Smooth muscle cell (in vitro differentiated cells): Measurements from ENCODE around the gene HYOU1. TPM values are rescaled to one million over a fixed set of nuclear protein-coding genes. Genes with fewer than 3 reads are reported as not detected.

Experiments used
- DNase-seq: peaks from one replicate; lab custom pipeline; 2025; ENCODE audit not compliant: unreplicated experiment; lab: John Stamatoyannopoulos, UW
- H2AFZ ChIP-seq: fragments of 200-600 bp; sonication (generic); 2 replicates; pipeline ENCODE4 v1.6.0; 2016; ENCODE audit warnings: antibody characterized with exemption, low read depth, mild to moderate bottlenecking
- H3F3A ChIP-seq: fragments of 200-600 bp; sonication (generic); 2 replicates; pipeline ENCODE4 v1.6.0; 2017; ENCODE audit warnings: antibody characterized with exemption, low read depth
- H3K27ac ChIP-seq: fragments of 200-600 bp; sonication (generic); 2 replicates; pipeline ENCODE4 v1.5.1; 2016; ENCODE audit warnings: low read depth, mild to moderate bottlenecking
- H3K27me3 ChIP-seq: fragments of 200-600 bp; sonication (generic); 2 replicates; pipeline ENCODE4 v1.6.1; 2016; ENCODE audit warnings: low read depth, mild to moderate bottlenecking
- H3K36me3 ChIP-seq: fragments of 200-600 bp; sonication (generic); 2 replicates; pipeline ENCODE4 v1.5.1; 2016; ENCODE audit warnings: low read depth
- H3K4me1 ChIP-seq: fragments of 200-600 bp; sonication (generic); 2 replicates; pipeline ENCODE4 v1.5.1; 2016; ENCODE audit warnings: low read depth
- H3K4me2 ChIP-seq: fragments of 200-600 bp; sonication (generic); 2 replicates; pipeline ENCODE4 v1.6.0; 2016; ENCODE audit warnings: mild to moderate bottlenecking
- H3K4me3 ChIP-seq: fragments of 200-600 bp; sonication (generic); 2 replicates; pipeline ENCODE4 v1.5.1; 2016; ENCODE audit warnings: mild to moderate bottlenecking
- H3K79me2 ChIP-seq: fragments of 200-600 bp; sonication (generic); 2 replicates; pipeline ENCODE4 v1.6.0; 2016; ENCODE audit warnings: low read depth, mild to moderate bottlenecking
- H3K9ac ChIP-seq: fragments of 200-600 bp; sonication (generic); 2 replicates; pipeline ENCODE4 v1.6.0; 2016; ENCODE audit warnings: low read depth
- H3K9me3 ChIP-seq: fragments of 200-600 bp; sonication (generic); replicated peaks from 2 replicates; pipeline ENCODE4 v1.5.1; 2016; ENCODE audit warnings: low read depth
- H4K20me1 ChIP-seq: fragments of 200-600 bp; sonication (generic); 2 replicates; pipeline ENCODE4 v1.6.0; 2016; ENCODE audit warnings: low read depth
- CTCF ChIP-seq: fragments of 200-600 bp; sonication (generic); IDR thresholded peaks from 2 replicates; pipeline ENCODE4 v1.5.1; 2017; ENCODE audit warnings: borderline replicate concordance, mild to moderate bottlenecking, antibody characterized with exemption; ENCODE audit not compliant: insufficient read depth, poor library complexity, severe bottlenecking
- WGBS: methylation state at CpG from one replicate; pipeline ENCODE4 v1.1.7; 2016; ENCODE audit warnings: low lambda C conversion rate; 5-methylcytosine and 5-hydroxymethylcytosine counted together
- polyA plus RNA-seq: library from polyadenylated mRNA; unstranded; fragments of >200 nt; fragmentation: Nextera tagmentation; extraction: Ambion mirVana; gene quantifications from 2 replicates; pipeline ENCODE4 v1.2.1, GENCODE V29; 2016
- total RNA-seq: library from RNA; depleted of rRNA; stranded (reverse); fragments of >200 nt; gene quantifications from 2 replicates; pipeline ENCODE4 v1.2.3, GENCODE V29; 2014

HYOU1 gene
- total and polyA plus RNA-seq, 2 experiments from 2014 or later: 90.4 to 98.1 TPM

GRCh38 chr11:119056421-119056999 is 495 bp downstream of the HYOU1 start:
- no peaks in the 10 kb centered on the region for H3K27me3 ChIP-seq
- H3K36me3 ChIP-seq: no peaks in the 10 kb centered on the region
- peak overlapping the region; percentile 59 for H2AFZ ChIP-seq
- H3K9ac ChIP-seq: peak overlapping the region; percentile 95
- peak; percentile 5 for TF ChIP-seq CTCF
- H3K4me1 ChIP-seq: peaks cover 15% of the 10 kb centered on the region
- peaks cover 14% of the 10 kb centered on the region for H4K20me1 ChIP-seq
- peak overlapping the region; percentile 68 for H3K4me3 ChIP-seq
- no peaks in the 10 kb centered on the region for H3F3A ChIP-seq
- WGBS: under 1% methylated on average over 13 of the region's 48 CpGs
- DNase-seq: no peak
- H3K27ac ChIP-seq: peak overlapping the region; percentile 65
- H3K9me3 ChIP-seq: no peaks in the 10 kb centered on the region
- H3K79me2 ChIP-seq: peaks cover 25% of the 10 kb centered on the region
- H3K4me2 ChIP-seq: peak overlapping the region; percentile 97

GRCh38 chr11:119055901-119056300 is 1.1 kb downstream of the HYOU1 start:
- H3K4me3 ChIP-seq: peak overlapping the region; percentile 68
- H3K4me2 ChIP-seq: peak overlapping the region; percentile 97
- H3K9me3 ChIP-seq: no peaks in the 10 kb centered on the region
- 66% methylated on average over 6 of the region's 6 CpGs for WGBS
- peaks cover 2% of the 10 kb centered on the region for H3K36me3 ChIP-seq
- peaks cover 14% of the 10 kb centered on the region for H4K20me1 ChIP-seq
- no peak overlapping the region for H2AFZ ChIP-seq
- TF ChIP-seq CTCF: peak; percentile 9
- peak overlapping the region; percentile 95 for H3K9ac ChIP-seq
- H3K27me3 ChIP-seq: no peaks in the 10 kb centered on the region
- no peak for DNase-seq
- H3K79me2 ChIP-seq: peaks cover 25% of the 10 kb centered on the region
- peaks cover 15% of the 10 kb centered on the region for H3K4me1 ChIP-seq
- H3F3A ChIP-seq: no peaks in the 10 kb centered on the region
- H3K27ac ChIP-seq: peak overlapping the region; percentile 65

- peaks cover 10% of the 10 kb centered on the region for H3K36me3 ChIP-seq
- TF ChIP-seq CTCF: no peak
- no peak overlapping the region for H3K4me3 ChIP-seq
- H4K20me1 ChIP-seq: peaks cover 14% of the 10 kb centered on the region
- no peaks in the 10 kb centered on the region for H3K27me3 ChIP-seq
- no peak overlapping the region for H2AFZ ChIP-seq
- H3K9me3 ChIP-seq: no peaks in the 10 kb centered on the region
- no peak overlapping the region for H3K9ac ChIP-seq
- no peak overlapping the region for H3K4me2 ChIP-seq
- H3F3A ChIP-seq: no peaks in the 10 kb centered on the region
- H3K4me1 ChIP-seq: peaks cover 15% of the 10 kb centered on the region
- peaks cover 21% of the 10 kb centered on the region for H3K79me2 ChIP-seq
- no peak overlapping the region for H3K27ac ChIP-seq
- DNase-seq: no peak
- WGBS: 98% methylated on average over 10 of the region's 10 CpGs
Observed at GRCh38 chr11:119054418-119054817, 2.6 kb downstream of the HYOU1 start.
